ENCODE measurements around the gene CD40LG.

CD40LG gene

GRCh38 chrX:136647677-136648360, at the start of gene CD40LG:
Gene CD40LG (plus strand): TSS chrX:136648158. CDS start chrX:136648249, 91 bp downstream.
- DNase-seq: peak in 1 of 2 experiments; percentile 45

- DNase-seq: peak in 1 of 2 experiments; percentile 23
These were observed 49.3 kb upstream of the CD40LG start for GRCh38 chrX:136598631-136599030.

- DNase-seq: no peak
These were observed 47.9 kb upstream of the CD40LG start for GRCh38 chrX:136600059-136600458.

GRCh38 chrX:136607236-136607635, 40.7 kb upstream of the CD40LG start:
- DNase-seq: no peak

- peak; percentile 51 to 52 for DNase-seq
These were observed 39.5 kb upstream of the CD40LG start for GRCh38 chrX:136608295-136608933.

GRCh38 chrX:136616987-136617685, 30.8 kb upstream of the CD40LG start:
- no peak for DNase-seq

GRCh38 chrX:136619899-136620505, 28.0 kb upstream of the CD40LG start:
- peak; percentile 25 to 46 for DNase-seq

- no peak for DNase-seq
These were observed 27.2 kb upstream of the CD40LG start for GRCh38 chrX:136620780-136621179.

- no peak for DNase-seq
These were observed 25.4 kb upstream of the CD40LG start for GRCh38 chrX:136622568-136622967.

- no peak for DNase-seq
These were observed 24.6 kb upstream of the CD40LG start for GRCh38 chrX:136623396-136623795.

GRCh38 chrX:136625246-136625645, 22.7 kb upstream of the CD40LG start:
- no peak for DNase-seq

- no peak for DNase-seq
These were observed 21.7 kb upstream of the CD40LG start for GRCh38 chrX:136626237-136626636.

GRCh38 chrX:136626891-136627290, 21.1 kb upstream of the CD40LG start:
- no peak for DNase-seq

- no peak for DNase-seq
These were observed 20.5 kb upstream of the CD40LG start for GRCh38 chrX:136627409-136627808.

GRCh38 chrX:136629084-136629750, 18.7 kb upstream of the CD40LG start:
- DNase-seq: no peak

GRCh38 chrX:136630881-136631280, 17.1 kb upstream of the CD40LG start:
- DNase-seq: no peak

- DNase-seq: no peak
These were observed 12.7 kb upstream of the CD40LG start for GRCh38 chrX:136635235-136635634.

- no peak for DNase-seq
These were observed 11.8 kb upstream of the CD40LG start for GRCh38 chrX:136636121-136636520.

GRCh38 chrX:136639506-136640176, 8.3 kb upstream of the CD40LG start:
- DNase-seq: peak in 1 of 2 experiments; percentile 39

GRCh38 chrX:136643243-136643642, 4.7 kb upstream of the CD40LG start:
- DNase-seq: no peak

- DNase-seq: peak; percentile 51 to 56
These were observed 1.2 kb upstream of the CD40LG start for GRCh38 chrX:136646602-136647239.

- no peak for DNase-seq
These were observed 2.9 kb downstream of the CD40LG start for GRCh38 chrX:136650811-136651210.

Data from activated CD4-positive, alpha-beta T cell treated with anti-CD3 and anti-CD28 coated beads, Interleukin-2, amount 50 U/mL, for 4 hours (primary cell).